HG02763 (cell line): ENCODE results near the gene KIAA0319L.

Experiments used
- ATAC-seq: cut with Tn5 transposase; IDR thresholded peaks from one replicate; pipeline ENCODE4 v1.9.1; 2021; ENCODE audit warnings: mild to moderate bottlenecking, moderate library complexity; ENCODE audit not compliant: unreplicated experiment

The KIAA0319L gene

GRCh38 chr1:35398739-35399138 lies 158.5 kb downstream of the KIAA0319L start:
- ATAC-seq: no peak

- ATAC-seq: no peak
Observed at GRCh38 chr1:35394386-35394785, 162.8 kb downstream of the KIAA0319L start.

GRCh38 chr1:35390600-35391494 lies 166.4 kb downstream of the KIAA0319L start:
- no peak for ATAC-seq

- ATAC-seq: no peak
Observed at GRCh38 chr1:35386959-35387358, 170.2 kb downstream of the KIAA0319L start.

GRCh38 chr1:35386290-35386689 lies 170.9 kb downstream of the KIAA0319L start:
- no peak for ATAC-seq
